Effector memory CD4-positive, alpha-beta T cell (primary cell): ENCODE measurements around the gene LRMDA.
"Not testable (repeated sequence)": the region's sequence is repeated elsewhere in the genome, so short reads cannot be mapped to it uniquely, and the experiment has no call there.

Experiments
- DNase-seq, 3 donors: peaks; one replicate each; pipeline ENCODE4 v3.0.0-alpha.2; 2020
- H3K27ac ChIP-seq: 2 replicates; pipeline ENCODE4 v1.7.0; 2013; ENCODE audit warnings: mild to moderate bottlenecking, low read length, moderate library complexity; ENCODE audit not compliant: insufficient read depth, poor library complexity, severe bottlenecking
- H3K27me3 ChIP-seq: replicated peaks from 2 replicates; pipeline ENCODE4 v1.7.0; 2013; ENCODE audit warnings: mild to moderate bottlenecking, low read length; ENCODE audit not compliant: insufficient read depth, control insufficient read depth, poor library complexity, severe bottlenecking
- H3K36me3 ChIP-seq: 2 replicates; pipeline ENCODE4 v1.7.0; 2013; ENCODE audit warnings: mild to moderate bottlenecking, low read length, moderate library complexity; ENCODE audit not compliant: control insufficient read depth, insufficient read depth
- H3K4me1 ChIP-seq: 2 replicates; pipeline ENCODE4 v1.7.0; 2013; ENCODE audit warnings: low read length, mild to moderate bottlenecking; ENCODE audit not compliant: control insufficient read depth, insufficient read depth, poor library complexity, severe bottlenecking
- H3K4me3 ChIP-seq: 2 replicates; pipeline ENCODE4 v1.7.0; 2013; ENCODE audit warnings: low read length, low read depth, mild to moderate bottlenecking; ENCODE audit not compliant: insufficient read depth, poor library complexity, severe bottlenecking
- H3K9me3 ChIP-seq: 2 replicates; pipeline ENCODE4 v1.7.0; 2013; ENCODE audit warnings: mild to moderate bottlenecking, low read length, moderate library complexity; ENCODE audit not compliant: control insufficient read depth

LRMDA gene

DNA sequence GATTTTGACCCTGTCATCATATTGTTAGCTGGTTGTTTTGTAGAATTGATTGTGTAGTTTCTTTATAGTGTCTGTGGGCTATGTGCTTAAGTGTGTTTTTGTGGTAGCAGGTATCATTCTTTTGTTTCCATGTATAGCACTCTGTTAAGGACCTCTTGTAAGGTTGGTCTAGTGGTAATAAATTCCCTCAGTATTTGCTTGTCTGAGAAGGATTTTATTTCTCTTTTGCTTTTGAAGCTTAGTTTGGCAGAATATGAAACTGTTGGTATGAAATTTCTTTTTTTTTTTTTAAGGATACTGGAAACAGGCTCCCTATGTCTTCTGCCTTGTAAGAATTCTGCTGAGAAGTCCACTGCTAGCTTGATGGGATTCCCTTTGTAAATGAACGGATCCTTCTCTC, 1073.4 kb downstream of the LRMDA start:
- no peak overlapping the region for H3K4me3 ChIP-seq
- H3K27ac ChIP-seq = no peak overlapping the region
- H3K4me1 ChIP-seq = no peaks in the 10 kb centered on the region
- H3K27me3 ChIP-seq = no peaks in the 10 kb centered on the region
- no peaks in the 10 kb centered on the region for H3K9me3 ChIP-seq
- H3K36me3 ChIP-seq = no peaks in the 10 kb centered on the region
- DNase-seq = no peak

GRCh38 chr10:76509446-76509845, 1078.0 kb downstream of the LRMDA start:
- no peak overlapping the region for H3K27ac ChIP-seq
- no peak for DNase-seq
- H3K4me3 ChIP-seq = no peak overlapping the region
- H3K27me3 ChIP-seq = no peaks in the 10 kb centered on the region
- no peaks in the 10 kb centered on the region for H3K4me1 ChIP-seq
- H3K9me3 ChIP-seq = no peaks in the 10 kb centered on the region
- no peaks in the 10 kb centered on the region for H3K36me3 ChIP-seq

DNA sequence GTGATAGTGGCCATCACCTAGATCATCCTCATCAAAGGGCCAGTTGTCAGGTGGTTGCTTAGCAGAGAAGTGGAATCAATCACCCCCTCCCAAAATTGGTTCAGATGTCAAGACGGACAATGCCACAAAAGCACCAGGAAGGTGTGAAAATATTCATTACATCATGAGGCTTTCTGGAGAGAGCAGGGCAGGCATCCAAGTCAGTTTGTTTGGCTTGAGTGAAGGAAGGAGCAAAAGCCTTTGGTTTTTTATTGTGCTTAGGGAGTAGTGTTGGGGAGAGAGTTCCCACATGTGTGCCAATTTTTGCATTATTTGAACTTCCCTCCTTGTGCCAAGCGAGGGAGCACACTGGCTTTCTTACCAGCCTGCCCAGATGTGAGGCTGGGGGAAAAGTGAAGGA, 1082.9 kb downstream of the LRMDA start:
- Histone ChIP-seq H3K4me3 (no peak overlapping the region), H3K36me3 (no peaks in the 10 kb centered on the region), H3K27me3 (no peaks in the 10 kb centered on the region), H3K4me1 (no peaks in the 10 kb centered on the region), H3K27ac (no peak overlapping the region), H3K9me3 (no peaks in the 10 kb centered on the region)
- no peak for DNase-seq

DNA sequence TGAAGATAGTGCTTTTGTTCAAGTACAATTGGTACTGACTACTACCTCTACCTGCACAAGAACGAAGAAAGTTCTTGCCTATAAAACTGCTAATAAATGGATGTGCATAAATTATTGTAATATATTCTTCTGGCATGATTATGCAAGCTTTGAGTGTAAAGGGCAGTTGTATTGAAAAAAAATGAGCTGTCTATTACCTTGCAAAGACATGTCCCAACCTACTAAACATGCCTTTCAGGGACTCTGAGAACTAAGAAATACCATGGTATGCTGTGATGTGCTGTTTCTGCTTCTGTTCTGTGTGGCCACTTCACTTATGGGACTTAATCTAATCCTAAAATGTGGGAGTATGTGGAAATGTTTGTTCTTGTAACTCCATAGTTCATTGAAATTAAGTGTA, 1083.4 kb downstream of the LRMDA start:
- no peak for DNase-seq

GRCh38 chr10:76522547-76522946, 1091.1 kb downstream of the LRMDA start:
- H3K27me3 ChIP-seq = no peaks in the 10 kb centered on the region
- H3K27ac ChIP-seq = no peak overlapping the region
- no peaks in the 10 kb centered on the region for H3K36me3 ChIP-seq
- no peaks in the 10 kb centered on the region for H3K9me3 ChIP-seq
- no peak for DNase-seq
- H3K4me1 ChIP-seq = no peaks in the 10 kb centered on the region
- no peak overlapping the region for H3K4me3 ChIP-seq

More for the DNA sequence above, 1083.4 kb downstream of the LRMDA start:
- H3K9me3 ChIP-seq = no peaks in the 10 kb centered on the region
- no peaks in the 10 kb centered on the region for H3K36me3 ChIP-seq
- no peaks in the 10 kb centered on the region for H3K4me1 ChIP-seq
- no peak overlapping the region for H3K27ac ChIP-seq
- no peak overlapping the region for H3K4me3 ChIP-seq
- no peaks in the 10 kb centered on the region for H3K27me3 ChIP-seq

DNA sequence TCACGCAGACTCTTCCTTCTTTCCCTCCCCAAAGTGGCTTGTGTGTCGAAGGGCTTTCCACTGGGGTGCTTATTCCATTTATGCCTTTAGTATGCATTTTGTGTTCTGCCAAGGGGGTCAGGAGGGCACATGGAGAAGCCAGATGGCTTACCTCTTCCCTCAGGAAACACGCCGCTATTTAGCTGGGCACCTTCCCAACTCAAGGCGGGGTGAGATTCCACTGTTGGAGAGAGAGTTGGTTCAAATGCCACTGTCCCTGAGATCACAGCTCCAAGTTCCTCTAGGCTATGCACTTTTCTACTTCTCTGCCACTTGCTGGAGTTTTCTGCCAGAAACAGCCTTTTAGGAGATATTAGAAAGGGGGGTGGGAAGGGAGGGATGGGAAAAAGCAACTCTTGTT, 1091.8 kb downstream of the LRMDA start:
- DNase-seq = no peak
- Histone ChIP-seq H3K27me3 (no peaks in the 10 kb centered on the region), H3K36me3 (no peaks in the 10 kb centered on the region), H3K4me1 (no peaks in the 10 kb centered on the region), H3K4me3 (no peak overlapping the region), H3K27ac (no peak overlapping the region), H3K9me3 (no peaks in the 10 kb centered on the region)

DNA sequence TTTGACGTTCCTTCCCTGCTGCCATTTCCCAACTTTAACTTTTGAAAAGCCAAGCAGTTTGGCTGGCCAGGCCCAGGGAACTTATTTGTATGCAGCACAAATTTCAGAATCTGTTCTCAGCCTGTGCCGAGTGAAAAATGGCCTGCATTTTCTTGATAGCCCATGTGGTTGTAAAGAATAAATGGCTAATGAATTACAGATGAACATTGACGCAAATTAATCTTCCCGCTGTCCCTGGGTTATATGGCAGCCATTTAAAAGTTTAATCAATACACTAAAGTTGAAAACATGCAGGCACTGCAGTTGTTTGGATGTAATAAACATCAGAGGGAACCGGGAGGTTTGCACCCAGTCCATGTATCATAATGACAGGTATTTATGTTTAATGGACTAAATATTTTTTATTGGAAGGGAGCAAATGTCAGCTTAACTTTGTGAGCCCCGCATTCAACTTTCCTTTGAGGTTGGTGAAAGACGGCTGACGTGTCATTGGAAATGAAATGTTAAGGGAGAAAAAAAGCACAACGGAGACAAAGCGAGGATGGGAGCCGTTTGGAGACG, 1092.4 kb downstream of the LRMDA start:
- no peak overlapping the region for H3K4me3 ChIP-seq
- H3K36me3 ChIP-seq = no peaks in the 10 kb centered on the region
- no peaks in the 10 kb centered on the region for H3K4me1 ChIP-seq
- H3K9me3 ChIP-seq = no peaks in the 10 kb centered on the region
- no peak overlapping the region for H3K27ac ChIP-seq
- DNase-seq = no peak
- H3K27me3 ChIP-seq = no peaks in the 10 kb centered on the region

GRCh38 chr10:76526833-76527232, 1095.4 kb downstream of the LRMDA start:
- H3K36me3 ChIP-seq, DNase-seq, H3K9me3 ChIP-seq, H3K27me3 ChIP-seq, H3K4me1 ChIP-seq, H3K27ac ChIP-seq, H3K4me3 ChIP-seq: not testable (repeated sequence)

- no peaks in the 10 kb centered on the region for H3K36me3 ChIP-seq
- H3K4me3 ChIP-seq = no peak overlapping the region
- DNase-seq = no peak
- H3K4me1 ChIP-seq = no peaks in the 10 kb centered on the region
- H3K27ac ChIP-seq = no peak overlapping the region
- no peaks in the 10 kb centered on the region for H3K9me3 ChIP-seq
- no peaks in the 10 kb centered on the region for H3K27me3 ChIP-seq
Observed at GRCh38 chr10:76540331-76540730, 1108.9 kb downstream of the LRMDA start.

GRCh38 chr10:76540786-76541185, 1109.4 kb downstream of the LRMDA start:
- H3K27ac ChIP-seq = no peak overlapping the region

GRCh38 chr10:76541852-76542251, 1110.4 kb downstream of the LRMDA start:
- no peaks in the 10 kb centered on the region for H3K36me3 ChIP-seq
- DNase-seq = no peak
- no peaks in the 10 kb centered on the region for H3K4me1 ChIP-seq
- H3K27me3 ChIP-seq = no peaks in the 10 kb centered on the region
- no peak overlapping the region for H3K27ac ChIP-seq
- no peaks in the 10 kb centered on the region for H3K9me3 ChIP-seq
- no peak overlapping the region for H3K4me3 ChIP-seq

More at GRCh38 chr10:76540786-76541185, 1109.4 kb downstream of the LRMDA start:
- H3K4me1 ChIP-seq = no peaks in the 10 kb centered on the region
- no peak overlapping the region for H3K4me3 ChIP-seq
- H3K27me3 ChIP-seq = no peaks in the 10 kb centered on the region
- no peaks in the 10 kb centered on the region for H3K9me3 ChIP-seq
- no peaks in the 10 kb centered on the region for H3K36me3 ChIP-seq
- no peak for DNase-seq
